GM23248 (cell line): Measurements from ENCODE around the gene TEAD4. TPM values are rescaled to one million over a fixed set of nuclear protein-coding genes. Genes with fewer than 3 reads are reported as not detected.

ENCODE experiments used
- DNase-seq: peaks from one replicate; pipeline ENCODE4 v3.0.0-alpha.2; 2015
- H2AFZ ChIP-seq: fragments of 200-600 bp; sonication (generic); 2 replicates; pipeline ENCODE4 v1.6.1; 2016; ENCODE audit warnings: antibody characterized with exemption
- H3F3A ChIP-seq: fragments of 200-600 bp; sonication (generic); 2 replicates; pipeline ENCODE4 v1.6.1; 2016; ENCODE audit warnings: mild to moderate bottlenecking, antibody characterized with exemption, mixed run types; ENCODE audit not compliant: insufficient read depth
- H3K27ac ChIP-seq: fragments of 200-600 bp; sonication (generic); 2 replicates; pipeline ENCODE4 v1.5.1; 2016; ENCODE audit warnings: mild to moderate bottlenecking
- H3K27me3 ChIP-seq: fragments of 200-600 bp; sonication (generic); replicated peaks from 2 replicates; pipeline ENCODE4 v1.6.1; 2016; ENCODE audit warnings: mild to moderate bottlenecking; ENCODE audit not compliant: insufficient read depth
- H3K36me3 ChIP-seq: fragments of 200-600 bp; sonication (generic); 2 replicates; pipeline ENCODE4 v1.6.1; 2016; ENCODE audit warnings: low read depth, mild to moderate bottlenecking
- H3K4me1 ChIP-seq: fragments of 200-600 bp; sonication (generic); 2 replicates; pipeline ENCODE4 v1.6.1; 2016; ENCODE audit warnings: mild to moderate bottlenecking; ENCODE audit not compliant: insufficient read depth
- H3K4me2 ChIP-seq: fragments of 200-600 bp; sonication (generic); one replicate; pipeline ENCODE4 v1.6.1; 2016; ENCODE audit warnings: mild to moderate bottlenecking; ENCODE audit not compliant: unreplicated experiment
- H3K4me3 ChIP-seq: fragments of 200-600 bp; sonication (generic); 2 replicates; pipeline ENCODE4 v1.5.1; 2016; ENCODE audit warnings: mild to moderate bottlenecking
- H3K79me2 ChIP-seq: fragments of 200-600 bp; sonication (generic); 2 replicates; pipeline ENCODE4 v1.6.1; 2016; ENCODE audit warnings: mild to moderate bottlenecking; ENCODE audit not compliant: insufficient read depth
- H3K9ac ChIP-seq: fragments of 200-600 bp; sonication (generic); 2 replicates; pipeline ENCODE4 v1.6.1; 2016; ENCODE audit warnings: mild to moderate bottlenecking
- H3K9me2 ChIP-seq: fragments of 200-600 bp; sonication (generic); 2 replicates; pipeline ENCODE4 v1.6.1; 2016; ENCODE audit warnings: mixed run types, mild to moderate bottlenecking, moderate library complexity; ENCODE audit not compliant: insufficient read depth
- H3K9me3 ChIP-seq: fragments of 200-600 bp; sonication (generic); one replicate; pipeline ENCODE4 v1.6.1; 2017; ENCODE audit warnings: low read depth
- H4K20me1 ChIP-seq: fragments of 200-600 bp; sonication (generic); 2 replicates; pipeline ENCODE4 v1.6.0; 2016; ENCODE audit not compliant: insufficient read depth
- EZH2 ChIP-seq: fragments of 200-600 bp; sonication (generic); IDR thresholded peaks from 2 replicates; pipeline ENCODE4 v1.6.1; 2018; ENCODE audit warnings: antibody characterized with exemption, mild to moderate bottlenecking; ENCODE audit not compliant: insufficient read depth, poor library complexity, severe bottlenecking
- EZH2phosphoT487 ChIP-seq: fragments of 200-600 bp; sonication (generic); IDR thresholded peaks from 2 replicates; pipeline ENCODE4 v1.6.1; 2018; ENCODE audit warnings: antibody characterized with exemption, moderate library complexity, mild to moderate bottlenecking, low read depth; ENCODE audit not compliant: insufficient read depth
- WGBS, 2 experiments: methylation state at CpG; one replicate each; pipeline ENCODE4 v1.1.6; 2015 to 2017; ENCODE audit warnings: low lambda C conversion rate in 2 of 2, low coverage in 1 of 2; ENCODE audit errors: missing lambda C conversion rate in 2 of 2; 5-methylcytosine and 5-hydroxymethylcytosine counted together
- in situ Hi-C: fragments of 300-500 bp; cut with MboI; formaldehyde crosslinking; loops from 2 replicates; pipeline ENCODE4 v1.15.0; 2020
- polyA plus RNA-seq: library from polyadenylated mRNA; unstranded; fragments of >200 nt; fragmentation: Nextera tagmentation; extraction: Ambion mirVana; gene quantifications from 2 replicates; pipeline ENCODE4 v1.2.1, GENCODE V29; 2016
- total RNA-seq: library from RNA; depleted of rRNA; stranded (reverse); fragments of >200 nt; shearing (Covaris generic); gene quantifications from 2 replicates; pipeline ENCODE4 v1.2.3, GENCODE V29; 2014

Gene TEAD4
- total and polyA plus RNA-seq, 2 experiments from 2014 or later: 13.6 to 13.8 TPM

DNA sequence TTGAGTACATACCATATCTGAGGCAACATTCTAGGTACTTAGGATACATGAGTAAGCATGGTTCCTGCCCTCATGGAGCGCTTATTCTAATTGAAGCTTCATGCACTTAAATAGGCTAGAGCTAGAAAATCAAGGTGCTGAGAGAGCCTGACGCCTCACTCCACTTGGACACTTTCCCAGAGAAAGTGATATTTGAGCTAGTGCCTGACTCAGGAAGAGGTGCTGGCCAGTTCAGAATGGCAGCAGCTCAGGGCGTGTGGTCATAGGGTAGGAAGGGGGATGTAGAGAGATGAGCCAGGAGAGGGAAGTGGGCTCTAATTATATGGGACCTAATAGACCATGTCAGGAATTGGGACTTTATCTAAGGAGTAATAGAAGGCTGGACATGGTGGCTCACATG lies 35.2 kb upstream of the TEAD4 start:
- Histone ChIP-seq H4K20me1 (no peaks in the 10 kb centered on the region), H3K79me2 (peaks cover 31% of the 10 kb centered on the region), H3K27me3 (no peaks in the 10 kb centered on the region), H3K27ac (no peak overlapping the region), H3K9me3 (no peaks in the 10 kb centered on the region), H3K4me3 (no peak overlapping the region), H3K4me1 (peaks cover 22% of the 10 kb centered on the region), H3K4me2 (no peak overlapping the region), H3K9me2 (no peaks in the 10 kb centered on the region), H3F3A (peaks cover 29% of the 10 kb centered on the region), H3K9ac (no peak overlapping the region), H2AFZ (no peak overlapping the region), H3K36me3 (peaks cover 48% of the 10 kb centered on the region)
- TF ChIP-seq EZH2phosphoT487 (no peak), EZH2 (no peak)
- in situ Hi-C loops: no loop called here
- peak; percentile 51 for DNase-seq
- WGBS, 2 experiments: 80 to 87% methylated on average over 3 of the region's 3 CpGs

DNA sequence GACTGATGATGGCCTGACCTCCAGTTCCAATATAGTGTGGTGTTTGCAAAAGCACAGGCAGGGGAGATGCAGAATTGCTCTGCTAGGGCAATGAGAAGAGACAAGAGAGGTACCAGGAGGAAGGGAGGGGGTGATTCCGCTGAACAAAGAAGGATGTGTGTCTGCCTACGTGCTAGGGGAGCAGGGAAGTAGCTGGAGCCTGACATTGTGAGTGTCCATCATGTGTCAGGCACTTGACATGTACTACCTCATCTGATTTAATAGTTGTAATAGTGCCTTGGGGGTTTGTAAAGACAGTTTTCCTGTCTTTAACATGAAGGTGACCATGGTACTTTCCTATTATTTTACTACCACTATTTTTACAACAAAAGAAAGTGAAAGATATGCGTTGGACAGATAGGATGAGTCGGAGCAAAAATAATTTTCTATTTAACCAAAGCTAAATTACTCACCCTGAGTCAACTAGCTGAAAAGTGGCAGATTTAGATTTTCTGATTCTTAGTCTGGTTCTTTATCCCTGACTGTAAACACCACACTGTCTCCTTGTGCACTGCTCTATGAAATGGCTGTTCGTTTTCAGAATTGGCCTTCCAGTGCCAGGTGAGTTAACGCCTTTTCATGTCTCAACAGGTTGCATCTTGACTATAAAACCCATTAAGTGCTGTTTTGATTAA lies 33.7 kb upstream of the TEAD4 start:
- peak; percentile 68 for DNase-seq
- TF ChIP-seq EZH2: no peak
- TF ChIP-seq EZH2phosphoT487: no peak
- H3K79me2 ChIP-seq: peaks cover 18% of the 10 kb centered on the region; the same call in 1 of the 2 replicates
- in situ Hi-C loops: no loop called here
- peaks cover 22% of the 10 kb centered on the region for H3K4me1 ChIP-seq
- peak overlapping the region; percentile 9; the same call in 1 of the 2 replicates for H3K27ac ChIP-seq
- peak overlapping the region; percentile 3 for H3K4me2 ChIP-seq
- H3K4me3 ChIP-seq: no peak overlapping the region
- H2AFZ ChIP-seq: no peak overlapping the region
- H3K9ac ChIP-seq: peak overlapping the region; percentile 32; the same call in 1 of the 2 replicates
- no peaks in the 10 kb centered on the region for H3K9me2 ChIP-seq
- H3K27me3 ChIP-seq: no peaks in the 10 kb centered on the region
- 41 to 42% methylated on average over 6 of the region's 6 CpGs for WGBS, 2 experiments
- no peaks in the 10 kb centered on the region for H3K9me3 ChIP-seq
- peaks cover 37% of the 10 kb centered on the region for H3K36me3 ChIP-seq
- H4K20me1 ChIP-seq: no peaks in the 10 kb centered on the region
- H3F3A ChIP-seq: peaks cover 29% of the 10 kb centered on the region

DNA sequence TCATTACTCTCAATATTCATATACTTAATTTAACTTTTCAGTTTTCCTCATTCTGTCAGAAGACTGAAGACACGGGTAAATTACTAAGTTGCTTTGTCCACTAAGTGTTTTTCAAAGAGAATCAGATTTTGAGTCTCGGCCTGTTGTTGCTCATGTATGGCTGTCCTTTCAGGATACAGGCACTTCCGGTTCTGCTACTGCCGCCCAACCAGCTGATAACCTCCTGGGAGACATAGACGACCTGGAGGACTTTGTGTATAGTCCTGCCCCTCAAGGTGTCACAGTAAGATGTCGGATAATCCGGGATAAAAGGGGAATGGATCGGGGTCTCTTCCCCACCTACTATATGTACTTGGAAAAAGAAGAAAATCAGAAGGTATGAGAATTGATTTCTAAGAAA lies 28.3 kb upstream of the TEAD4 start:
- WGBS, 2 experiments: 86% methylated on average over 8 of the region's 8 CpGs
- no peak overlapping the region for H3K4me2 ChIP-seq
- H3K9me3 ChIP-seq: no peaks in the 10 kb centered on the region
- no peaks in the 10 kb centered on the region for H4K20me1 ChIP-seq
- peaks cover 51% of the 10 kb centered on the region for H3K36me3 ChIP-seq
- peaks cover 6% of the 10 kb centered on the region; the same call in 1 of the 2 replicates for H3K4me1 ChIP-seq
- TF ChIP-seq EZH2phosphoT487 (no peak), EZH2 (no peak)
- H3K9me2 ChIP-seq: no peaks in the 10 kb centered on the region
- peaks cover 5% of the 10 kb centered on the region for H3F3A ChIP-seq
- in situ Hi-C loops: no loop called here
- no peak overlapping the region for H3K27ac ChIP-seq
- no peak overlapping the region for H3K9ac ChIP-seq
- H3K4me3 ChIP-seq: no peak overlapping the region
- DNase-seq: no peak
- no peaks in the 10 kb centered on the region for H3K27me3 ChIP-seq
- no peak overlapping the region for H2AFZ ChIP-seq
- H3K79me2 ChIP-seq: 0 out of 2 replicates have a peak, but pooled peaks cover 14% of the 10 kb centered on the region

DNA sequence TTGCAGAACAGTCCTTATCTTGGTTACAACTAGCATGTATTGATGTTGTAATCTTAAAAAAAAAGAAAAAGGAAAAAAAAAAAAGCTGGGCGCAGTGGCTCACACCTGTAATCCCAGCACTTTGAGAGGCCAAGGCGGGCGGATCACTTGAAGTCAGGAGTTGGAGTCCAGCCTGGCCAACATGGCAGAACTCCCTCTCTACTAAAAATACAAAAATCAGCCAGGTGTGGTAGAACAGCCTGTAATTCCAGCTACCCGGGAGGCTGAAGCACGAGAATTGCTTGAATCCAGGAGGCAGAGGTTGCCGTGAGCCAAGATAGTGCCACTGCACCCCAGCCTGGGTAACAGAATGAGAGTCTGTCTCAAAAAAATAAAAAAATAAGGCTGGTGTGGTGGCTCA lies 25.6 kb upstream of the TEAD4 start:
- TF ChIP-seq EZH2: no peak
- no peak for TF ChIP-seq EZH2phosphoT487
- Histone ChIP-seq H3K27me3 (no peaks in the 10 kb centered on the region), H3K79me2 (no peaks in the 10 kb centered on the region), H4K20me1 (no peaks in the 10 kb centered on the region), H2AFZ (no peak overlapping the region), H3K4me3 (no peak overlapping the region), H3K36me3 (peaks cover 53% of the 10 kb centered on the region), H3F3A (peaks cover 4% of the 10 kb centered on the region), H3K9ac (no peak overlapping the region), H3K9me2 (no peaks in the 10 kb centered on the region), H3K27ac (no peak overlapping the region), H3K4me2 (no peak overlapping the region), H3K4me1 (no peaks in the 10 kb centered on the region), H3K9me3 (no peaks in the 10 kb centered on the region)
- DNase-seq: no peak
- in situ Hi-C loops: no loop called here
- WGBS, 2 experiments: 94 to 96% methylated on average over 6 of the region's 6 CpGs
